HT-29 (cell line): Measurements from ENCODE around the gene KDM4E. TPM values are rescaled to one million over a fixed set of nuclear protein-coding genes. Genes with fewer than 3 reads are reported as not detected.

Experiments
- DNase-seq: peaks from one replicate; pipeline ENCODE4 v3.0.0-alpha.2; 2015; ENCODE audit warnings: low spot score
- total RNA-seq: library from RNA; depleted of rRNA; stranded (reverse); fragments of >200 nt; shearing (Covaris generic); gene quantifications from 2 replicates; pipeline ENCODE4 v1.2.3, GENCODE V29; 2014; rRNA removed

Gene KDM4E
- total RNA-seq, 1 experiment from 2014 or later, result not detected

DNA sequence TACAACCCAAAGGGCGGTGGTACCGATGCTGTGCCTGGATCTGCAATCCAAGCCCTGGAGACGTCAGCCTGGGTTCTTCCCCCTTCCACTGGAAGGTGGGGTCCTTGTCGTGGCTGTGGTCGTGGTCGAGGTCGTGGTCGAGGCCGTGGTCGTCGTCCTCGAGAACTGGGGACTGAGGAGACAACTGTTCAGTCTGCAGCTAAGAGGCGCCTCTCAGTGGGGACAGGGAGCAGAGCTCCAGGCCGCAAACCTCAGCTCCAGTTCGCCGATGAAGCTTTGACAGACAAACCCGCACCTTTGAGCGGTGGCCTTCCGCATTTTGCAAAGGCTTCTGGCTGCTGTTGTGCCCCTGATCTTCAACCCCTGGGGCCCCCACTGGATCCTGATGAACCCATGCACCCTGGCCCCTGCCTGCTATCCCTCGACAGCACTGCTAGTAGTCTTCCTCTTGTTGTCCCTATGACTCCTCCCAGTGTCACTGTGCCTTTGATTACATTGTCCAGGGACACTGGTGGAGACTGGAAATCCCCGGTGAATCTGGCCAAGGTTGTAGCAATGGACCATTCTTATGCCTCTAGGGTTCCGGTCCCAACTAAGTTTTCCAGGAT, 25.6 kb downstream of the KDM4E start:
- no peak for DNase-seq

DNA sequence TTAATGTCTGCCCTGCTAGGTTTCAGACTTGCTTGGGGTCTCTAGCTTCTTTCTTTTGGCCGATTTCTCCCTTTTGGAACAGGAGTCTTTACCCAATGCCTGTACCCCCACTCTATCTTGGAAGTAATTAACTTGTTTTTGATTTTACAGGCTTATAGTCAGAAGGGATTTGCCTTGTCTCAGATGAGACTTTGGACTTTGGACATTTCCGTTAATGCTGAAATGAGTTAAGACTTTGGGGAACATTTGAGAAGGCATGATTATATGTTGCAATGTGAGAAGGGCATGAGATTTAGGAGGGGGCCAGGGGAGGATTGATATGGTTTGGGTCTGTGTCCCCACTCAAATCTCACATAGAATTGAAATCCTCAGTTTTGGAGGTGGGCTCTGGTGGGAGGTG, 29.3 kb downstream of the KDM4E start:
- DNase-seq, result no peak

DNA sequence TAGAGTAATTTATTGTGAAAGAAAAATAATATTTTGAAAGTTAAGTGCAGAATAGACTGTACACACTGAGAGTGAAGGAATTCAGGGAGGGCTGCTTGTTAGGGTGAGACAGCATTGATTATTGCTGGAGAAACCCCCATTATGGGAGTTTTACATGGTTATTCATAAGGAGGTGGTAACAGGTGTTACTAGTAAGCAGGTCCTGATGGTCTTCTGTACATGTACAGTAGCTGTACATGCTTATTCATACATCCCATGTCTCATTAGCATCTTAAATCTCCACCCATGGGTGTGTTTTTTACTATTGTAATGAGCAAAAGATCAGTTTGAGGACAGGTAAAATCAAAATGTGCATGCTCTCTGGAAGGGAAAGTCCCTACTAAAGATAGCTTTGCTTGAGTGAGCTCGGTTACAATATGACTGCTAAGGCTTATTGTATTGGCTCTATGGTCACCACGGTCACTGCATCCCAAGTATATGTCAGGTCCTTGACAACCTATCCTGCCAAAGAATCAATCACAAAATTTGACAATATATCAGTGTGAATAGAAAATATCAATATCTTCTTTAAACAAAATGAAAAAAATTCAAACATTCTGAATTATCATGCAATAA, 30.3 kb downstream of the KDM4E start:
- DNase-seq, result no peak

DNA sequence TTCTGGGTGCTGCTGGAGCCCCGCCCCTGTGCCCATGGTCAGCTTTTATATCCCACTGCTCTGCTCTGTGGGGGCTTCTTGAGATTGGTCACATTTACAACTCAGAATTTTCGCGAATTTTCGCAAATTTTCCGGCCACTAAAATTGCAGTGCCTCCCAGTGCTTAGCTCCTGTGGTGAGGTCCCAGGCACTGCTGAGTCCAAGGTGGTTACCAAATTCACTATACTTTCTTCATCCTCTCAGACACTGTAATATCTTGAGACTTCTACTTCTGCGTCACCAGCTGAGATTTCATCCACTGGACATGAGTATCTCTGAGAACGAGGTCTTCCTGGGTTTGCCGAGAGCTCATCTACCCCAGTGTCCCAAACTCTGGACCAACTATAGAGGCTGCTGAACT, 32.9 kb downstream of the KDM4E start:
- no peak for DNase-seq

DNA sequence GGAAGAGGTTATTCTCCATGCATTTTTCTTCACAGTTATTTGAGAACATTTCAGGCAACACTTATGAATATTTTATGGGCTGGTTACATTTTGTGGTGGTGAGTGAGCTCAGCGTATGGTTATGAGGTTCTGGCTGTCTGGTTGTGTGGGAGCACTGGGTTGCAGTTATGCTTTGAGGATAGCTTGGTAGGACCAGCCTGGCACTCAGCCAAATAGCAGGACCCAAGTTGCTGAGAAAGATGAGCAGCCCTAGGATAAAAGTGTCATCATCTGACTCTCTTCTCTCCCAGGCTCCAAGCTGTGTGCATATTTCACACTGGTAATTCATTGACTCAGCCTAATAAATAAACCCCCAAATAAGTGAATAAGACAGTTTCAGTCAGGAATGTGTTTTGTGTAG, 33.6 kb downstream of the KDM4E start:
- DNase-seq, result no peak

DNA sequence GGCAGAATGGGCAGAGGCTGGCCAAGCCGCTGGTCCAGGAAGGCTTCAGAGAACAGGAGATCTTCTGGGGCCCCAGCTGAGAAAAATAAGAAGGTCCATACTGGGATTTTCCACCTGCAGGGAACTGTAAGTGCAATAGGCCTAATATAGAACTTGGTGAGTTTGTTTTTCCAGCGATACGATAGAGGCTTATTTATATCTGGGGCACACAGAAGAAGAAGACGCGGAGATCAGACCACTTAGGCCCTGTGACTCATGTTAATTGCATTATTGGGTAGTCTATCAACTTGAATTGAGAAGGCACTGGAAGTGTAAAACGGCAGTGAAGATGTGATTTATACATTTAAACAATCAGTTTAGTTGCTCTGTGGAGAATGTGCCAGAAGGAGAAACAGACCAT, 34.0 kb downstream of the KDM4E start:
- DNase-seq, result no peak

DNA sequence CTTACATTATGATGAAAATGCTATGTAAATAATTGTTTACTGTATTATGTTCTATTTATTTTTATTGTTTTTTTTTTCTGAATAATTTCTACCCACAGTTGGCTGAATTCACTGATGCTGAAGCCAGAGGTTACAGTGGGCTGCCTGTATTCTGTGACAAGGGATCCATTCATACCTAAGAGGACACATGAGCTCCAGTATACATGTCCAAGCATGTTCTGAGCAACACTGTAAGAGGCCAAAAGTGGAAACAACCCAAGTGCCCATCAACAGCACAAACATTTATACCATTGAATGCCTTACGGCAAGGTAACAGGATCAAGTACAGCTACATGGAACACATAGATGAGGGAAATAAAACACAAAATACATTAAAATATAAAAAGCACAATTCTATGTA, 40.3 kb downstream of the KDM4E start:
- DNase-seq, result no peak

DNA sequence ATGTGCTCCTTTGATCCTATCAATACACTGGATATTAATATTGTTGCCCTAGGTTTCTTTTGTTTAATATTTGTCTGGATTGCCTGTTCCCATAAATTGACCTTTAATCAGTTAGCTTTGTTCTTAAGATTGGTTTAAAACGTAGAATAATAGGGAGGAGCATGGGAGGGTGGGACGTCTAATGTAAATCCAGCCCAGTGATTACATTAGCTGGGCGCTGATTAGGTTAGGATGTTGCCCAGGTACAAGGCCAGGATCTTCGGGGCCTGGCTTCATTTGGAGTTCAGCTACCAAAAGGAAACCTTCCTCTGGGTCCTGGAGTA, 41.6 kb downstream of the KDM4E start, which contains the start of gene SRSF8:
Gene SRSF8 (plus strand): TSS at position 204 of the 323 bp plus-strand sequence. CDS start 308 bp downstream, outside the sequence.
- no peak for DNase-seq

DNA sequence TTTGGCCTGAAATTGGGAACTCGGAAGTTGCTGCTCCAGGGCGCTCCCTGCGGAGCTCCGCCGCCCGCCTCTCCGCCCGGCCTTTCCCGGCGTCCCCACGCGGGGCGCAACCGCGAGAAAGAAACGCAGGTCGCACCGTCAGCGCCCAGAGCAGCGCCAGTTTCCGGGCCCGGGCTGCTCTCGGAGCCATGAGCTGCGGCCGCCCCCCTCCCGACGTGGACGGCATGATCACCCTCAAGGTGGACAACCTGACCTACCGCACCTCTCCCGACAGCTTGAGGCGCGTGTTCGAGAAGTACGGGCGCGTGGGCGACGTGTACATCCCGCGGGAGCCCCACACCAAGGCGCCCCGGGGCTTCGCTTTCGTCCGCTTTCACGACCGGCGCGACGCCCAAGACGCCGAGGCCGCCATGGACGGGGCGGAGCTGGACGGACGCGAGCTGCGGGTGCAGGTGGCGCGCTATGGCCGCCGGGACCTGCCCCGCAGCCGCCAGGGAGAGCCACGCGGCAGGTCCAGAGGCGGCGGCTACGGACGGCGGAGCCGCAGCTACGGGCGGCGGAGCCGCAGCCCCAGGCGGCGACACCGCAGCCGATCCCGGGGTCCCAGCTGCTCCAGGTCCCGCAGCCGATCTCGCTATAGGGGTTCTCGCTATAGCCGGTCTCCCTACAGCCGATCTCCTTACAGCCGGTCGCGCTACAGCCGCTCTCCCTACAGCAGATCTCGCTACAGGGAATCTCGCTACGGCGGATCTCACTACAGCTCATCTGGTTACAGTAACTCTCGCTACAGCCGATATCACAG, 42.2 kb downstream of the KDM4E start:
- peak; percentile 82 for DNase-seq

DNA sequence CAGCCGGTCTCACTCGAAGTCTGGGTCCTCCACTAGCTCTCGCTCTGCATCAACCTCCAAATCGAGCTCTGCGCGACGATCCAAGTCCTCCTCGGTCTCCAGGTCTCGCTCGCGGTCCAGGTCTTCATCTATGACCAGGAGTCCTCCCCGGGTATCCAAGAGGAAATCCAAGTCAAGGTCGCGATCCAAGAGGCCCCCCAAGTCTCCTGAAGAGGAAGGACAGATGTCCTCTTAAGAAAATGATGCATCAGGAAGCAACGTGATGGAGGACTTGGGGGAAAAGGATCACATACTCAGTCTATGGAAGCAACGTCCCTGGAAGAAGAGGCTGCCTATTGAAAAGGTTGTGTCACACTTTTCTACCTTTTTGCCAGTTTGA, 42.8 kb downstream of the KDM4E start:
- no peak for DNase-seq

DNA sequence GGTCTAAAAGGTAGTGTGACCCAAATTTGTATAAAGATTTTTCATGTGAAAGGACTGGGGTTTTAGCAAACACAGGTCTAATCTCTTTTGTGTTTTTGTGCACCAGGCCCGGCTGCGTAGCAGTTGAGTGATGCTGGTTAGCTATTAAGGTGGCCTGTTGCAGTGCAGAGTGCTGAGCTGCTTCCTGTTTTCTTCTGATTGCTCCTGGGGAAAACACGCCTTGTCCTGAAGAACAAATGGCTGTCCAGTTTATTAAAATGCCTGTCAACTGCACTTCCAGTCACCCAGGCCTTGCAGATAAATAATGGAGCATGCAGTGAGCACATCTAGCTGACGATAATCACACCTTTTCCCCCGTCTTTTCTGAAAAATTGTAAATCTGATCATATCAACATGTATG, 43.5 kb downstream of the KDM4E start:
- peak; percentile 95 for DNase-seq

DNA sequence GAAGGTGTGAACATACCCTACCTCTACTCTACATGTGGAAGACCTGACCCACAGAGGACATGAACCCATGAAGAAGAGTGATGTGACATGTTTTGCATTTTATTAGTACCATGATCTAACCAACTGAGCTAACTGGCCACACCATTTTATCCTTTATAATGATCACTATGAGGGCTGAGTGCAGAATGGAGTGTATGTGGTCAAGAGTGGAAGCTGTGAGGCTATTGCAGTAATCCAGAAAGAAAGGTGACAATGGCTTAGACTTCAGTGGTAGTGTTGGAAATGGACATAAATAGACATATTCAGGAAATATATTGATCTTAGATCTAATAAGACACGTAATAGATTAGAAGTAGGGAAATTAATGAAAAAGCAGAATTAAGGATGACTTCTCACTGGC, 45.4 kb downstream of the KDM4E start:
- DNase-seq, result no peak

DNA sequence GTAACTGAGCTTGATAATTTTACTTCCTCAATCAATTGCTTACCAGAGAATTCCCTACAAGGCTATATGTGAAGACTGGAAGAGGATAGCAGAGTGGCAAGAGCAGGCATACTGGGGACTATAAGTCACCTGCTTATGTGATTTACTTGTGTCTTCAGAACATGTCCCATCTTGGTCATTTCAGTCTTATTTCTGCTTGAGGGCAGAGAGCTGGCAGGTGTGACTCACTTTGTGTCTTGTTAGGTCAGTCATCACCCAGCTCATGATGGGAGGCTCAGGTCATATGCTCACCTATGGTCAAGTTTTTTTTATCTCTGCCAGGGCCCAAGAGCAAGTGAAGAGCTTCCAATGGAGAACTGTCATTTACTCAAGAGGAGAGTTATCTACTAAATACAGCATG, 47.9 kb downstream of the KDM4E start:
- DNase-seq, result no peak

DNA sequence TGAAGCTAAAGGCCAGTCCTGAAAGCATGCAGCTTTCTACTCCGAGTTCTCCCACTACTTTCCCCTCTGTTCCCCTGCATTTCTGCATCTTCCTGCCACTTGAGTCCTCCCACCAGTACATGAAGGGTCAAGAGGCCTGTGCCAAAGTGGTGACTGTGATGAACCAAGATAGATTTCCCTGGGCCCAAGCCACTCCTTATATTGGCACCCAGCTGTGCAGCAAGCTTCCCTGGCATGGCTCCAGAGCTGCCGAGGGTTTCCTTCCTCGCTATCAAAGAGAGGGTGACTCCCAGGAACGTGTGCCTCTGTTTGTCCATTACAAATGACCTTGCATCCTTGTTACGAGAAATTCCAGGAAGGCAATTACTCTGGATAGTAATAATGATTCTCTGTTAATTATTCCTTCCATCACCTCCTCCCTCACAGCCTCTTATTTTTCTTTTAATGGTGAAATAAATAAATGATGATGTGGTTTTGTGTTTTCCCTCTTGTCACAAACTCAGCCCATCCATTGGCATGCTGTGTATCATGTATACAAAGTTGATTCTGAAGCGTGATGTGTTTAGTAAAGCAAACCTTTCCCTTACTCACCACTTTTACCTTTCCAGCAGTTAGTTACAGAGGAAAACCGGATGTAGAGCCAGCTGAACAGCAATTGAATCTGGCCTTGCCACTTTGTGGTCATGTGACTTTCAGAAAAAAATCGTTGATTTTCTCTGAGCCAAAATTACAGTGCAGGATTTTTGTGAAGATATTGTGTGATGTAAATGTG, 49.9 kb downstream of the KDM4E start:
- DNase-seq, result peak; percentile 55

DNA sequence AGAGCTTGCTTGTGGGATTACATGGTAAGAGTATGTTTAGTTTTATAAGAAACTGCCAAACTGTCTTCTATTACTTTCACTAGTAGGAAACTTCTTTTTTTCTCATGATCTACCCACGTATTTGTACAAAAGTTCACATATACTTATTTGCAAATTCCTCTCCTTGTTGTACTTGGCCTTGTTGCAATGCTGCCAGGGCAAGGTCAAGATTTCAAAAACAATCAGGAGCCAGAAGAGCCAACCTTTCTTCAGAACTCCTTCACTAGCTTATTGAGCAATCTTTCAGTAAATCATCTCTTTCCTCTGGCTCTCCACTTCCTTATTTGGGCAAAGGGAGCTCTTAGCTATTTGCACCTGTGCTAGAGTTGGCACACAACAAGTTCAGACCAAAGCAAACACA, 51.4 kb downstream of the KDM4E start:
- peak; percentile 58 for DNase-seq

DNA sequence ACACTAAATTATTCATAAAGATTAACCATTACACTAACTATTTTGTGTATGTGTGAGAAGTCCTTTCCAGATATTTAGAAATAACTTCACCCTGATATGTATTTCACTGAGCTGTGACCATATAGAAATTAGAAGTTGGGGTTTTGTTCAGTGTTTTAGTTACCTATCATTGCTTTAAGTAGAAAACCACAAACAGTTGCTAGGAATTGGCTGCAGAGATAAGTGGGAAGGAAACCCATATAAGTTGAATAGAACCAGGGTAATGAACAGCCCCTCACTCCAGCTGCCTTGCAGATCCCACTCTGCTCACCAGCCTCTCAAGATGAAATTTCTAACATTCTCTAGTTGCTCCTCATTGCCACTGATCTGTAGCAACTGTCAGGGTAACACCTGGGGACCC, 51.9 kb downstream of the KDM4E start:
- DNase-seq, result no peak

Other genes with a start within 250 kb of the KDM4E start
- 19.3 and 21.8 TPM in 2 replicates for gene CWC15, start 51.7 kb upstream of the KDM4E start, total RNA-seq
- gene KDM4D, start 51.5 kb upstream of the KDM4E start, total RNA-seq, result 0.18 and 0.31 TPM in 2 replicates
- not detected in 2 replicates for gene KDM4F, start 24.2 kb downstream of the KDM4E start, total RNA-seq
- 20.2 and 22.4 TPM in 2 replicates for gene SRSF8, start 41.7 kb downstream of the KDM4E start, total RNA-seq
- 33.7 and 37.0 TPM in 2 replicates for gene ENDOD1, start 64.6 kb downstream of the KDM4E start, total RNA-seq
- gene SESN3, start 205.9 kb downstream of the KDM4E start, total RNA-seq, result 0.31 and 0.81 TPM in 2 replicates